Measurements from ENCODE around the gene TMC1.
A peak's percentile ranks its signal among the peaks of the same experiment; 100 is the strongest.

Gene TMC1

GRCh38 chr9:72526901-72527800, 5.7 kb downstream of the TMC1 start:
- peak; percentile 95 for DNase-seq (ENCODE audit: low read depth, low spot score)
- TF ChIP-seq CTCF (IDR thresholded peaks at IDR 0.05; ENCODE audit: low read depth, low read length), result no peak
- no peak overlapping the region for H3K4me3 ChIP-seq (ENCODE audit: low read depth, low read length)
- in situ Hi-C loops (cut with HindIII; ENCODE audit: low sequenced_read_pairs), result no loop called here

- no peak for TF ChIP-seq CTCF (IDR thresholded peaks at IDR 0.05; ENCODE audit: low read depth, low read length)
- in situ Hi-C loops (cut with HindIII; ENCODE audit: low sequenced_read_pairs), result no loop called here
- DNase-seq (ENCODE audit: low read depth, low spot score), result no peak
- H3K4me3 ChIP-seq (ENCODE audit: low read depth, low read length), result no peak overlapping the region
Measured at GRCh38 chr9:72527801-72528195, 6.4 kb downstream of the TMC1 start.

GRCh38 chr9:72529531-72529930, 8.1 kb downstream of the TMC1 start:
- H3K4me3 ChIP-seq (ENCODE audit: low read depth, low read length), result no peak overlapping the region
- no peak for DNase-seq (ENCODE audit: low read depth, low spot score)
- in situ Hi-C loops (cut with HindIII; ENCODE audit: low sequenced_read_pairs), result no loop called here
- no peak for TF ChIP-seq CTCF (IDR thresholded peaks at IDR 0.05; ENCODE audit: low read depth, low read length)

- peak; percentile 59 for DNase-seq (ENCODE audit: low read depth, low spot score)
- in situ Hi-C loops (cut with HindIII; ENCODE audit: low sequenced_read_pairs), result no loop called here
- no peak overlapping the region for H3K4me3 ChIP-seq (ENCODE audit: low read depth, low read length)
- TF ChIP-seq CTCF (IDR thresholded peaks at IDR 0.05; ENCODE audit: low read depth, low read length), result no peak
Measured at GRCh38 chr9:72533322-72533721, 11.9 kb downstream of the TMC1 start.

- in situ Hi-C loops (cut with HindIII; ENCODE audit: low sequenced_read_pairs), result no loop called here
- no peak for DNase-seq (ENCODE audit: low read depth, low spot score)
- TF ChIP-seq CTCF (IDR thresholded peaks at IDR 0.05; ENCODE audit: low read depth, low read length), result no peak
- no peak overlapping the region for H3K4me3 ChIP-seq (ENCODE audit: low read depth, low read length)
Measured at GRCh38 chr9:72534931-72535330, 13.5 kb downstream of the TMC1 start.

- H3K4me3 ChIP-seq (ENCODE audit: low read depth, low read length), result no peak overlapping the region
- TF ChIP-seq CTCF (IDR thresholded peaks at IDR 0.05; ENCODE audit: low read depth, low read length), result no peak
- in situ Hi-C loops (cut with HindIII; ENCODE audit: low sequenced_read_pairs), result no loop called here
- no peak for DNase-seq (ENCODE audit: low read depth, low spot score)
Measured at GRCh38 chr9:72537011-72537545, 15.7 kb downstream of the TMC1 start.

Measured in astrocyte of the spinal cord (primary cell).